ENCODE results near the gene KRT79. TPM values are rescaled to one million over a fixed set of nuclear protein-coding genes. Genes with fewer than 3 reads are reported as not detected.
A peak's percentile ranks its signal among the peaks of the same experiment; 100 is the strongest.

The KRT79 gene
- total and polyA plus RNA-seq, 2 donors (not counting 1 experiment from before 2014, with no cell fraction given), result not detected

DNA sequence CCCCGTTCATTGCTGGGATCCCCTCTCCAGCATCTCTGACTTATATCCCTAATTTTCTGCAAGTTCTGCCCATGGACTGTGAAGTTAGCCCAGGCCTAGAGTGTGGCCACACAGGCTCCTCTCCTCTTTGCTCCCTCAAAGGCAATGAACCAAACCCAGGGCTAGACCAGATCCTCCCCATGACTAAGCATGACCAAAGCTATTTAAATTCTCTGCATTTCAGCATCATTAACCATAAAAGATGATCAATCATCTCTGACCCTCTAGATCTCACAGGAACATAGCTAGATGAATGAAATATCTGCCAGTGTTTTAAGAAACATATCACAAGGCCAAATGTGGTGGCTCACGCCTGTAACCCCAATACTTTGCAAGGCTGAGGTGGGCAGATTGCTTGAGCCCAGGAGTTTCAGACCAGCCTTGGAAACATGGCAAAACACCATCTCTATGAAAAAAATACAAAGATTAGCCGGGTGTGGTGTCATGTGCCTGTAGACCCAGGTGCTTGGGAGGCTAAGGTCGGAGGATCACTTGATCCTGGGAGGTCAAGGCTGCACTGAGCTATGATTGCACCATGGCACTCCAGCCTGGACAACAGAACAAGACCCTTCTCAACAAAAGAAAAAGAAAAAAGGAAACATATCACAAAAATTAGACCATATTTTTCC lies 36.0 kb downstream of the KRT79 start:
- no peak overlapping the region for H3K4me3 ChIP-seq (replicated peaks in 1 of 4; ENCODE audit: control extremely low read depth in 1 of 4, insufficient read depth in 1 of 4, low read depth in 3 of 4, low read length in 4 of 4)
- no peaks in the 10 kb centered on the region for H3K79me2 ChIP-seq (ENCODE audit: control insufficient read depth, insufficient read depth, low read length)
- TF ChIP-seq, protein P1, sequence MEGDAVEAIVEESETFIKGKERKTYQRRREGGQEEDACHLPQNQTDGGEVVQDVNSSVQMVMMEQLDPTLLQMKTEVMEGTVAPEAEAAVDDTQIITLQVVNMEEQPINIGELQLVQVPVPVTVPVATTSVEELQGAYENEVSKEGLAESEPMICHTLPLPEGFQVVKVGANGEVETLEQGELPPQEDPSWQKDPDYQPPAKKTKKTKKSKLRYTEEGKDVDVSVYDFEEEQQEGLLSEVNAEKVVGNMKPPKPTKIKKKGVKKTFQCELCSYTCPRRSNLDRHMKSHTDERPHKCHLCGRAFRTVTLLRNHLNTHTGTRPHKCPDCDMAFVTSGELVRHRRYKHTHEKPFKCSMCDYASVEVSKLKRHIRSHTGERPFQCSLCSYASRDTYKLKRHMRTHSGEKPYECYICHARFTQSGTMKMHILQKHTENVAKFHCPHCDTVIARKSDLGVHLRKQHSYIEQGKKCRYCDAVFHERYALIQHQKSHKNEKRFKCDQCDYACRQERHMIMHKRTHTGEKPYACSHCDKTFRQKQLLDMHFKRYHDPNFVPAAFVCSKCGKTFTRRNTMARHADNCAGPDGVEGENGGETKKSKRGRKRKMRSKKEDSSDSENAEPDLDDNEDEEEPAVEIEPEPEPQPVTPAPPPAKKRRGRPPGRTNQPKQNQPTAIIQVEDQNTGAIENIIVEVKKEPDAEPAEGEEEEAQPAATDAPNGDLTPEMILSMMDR (conservative IDR thresholded peaks at IDR 0.05 in 1 of 2, IDR thresholded peaks at IDR 0.05 in 1 of 2; ENCODE audit: low read depth in 1 of 2, low read length in 2 of 2), result no peak
- no peak for TF ChIP-seq EZH2 (IDR thresholded peaks at IDR 0.05; ENCODE audit: low read length, missing control alignments)
- H3K4me1 ChIP-seq (ENCODE audit: control insufficient read depth, extremely low read depth, insufficient read depth, low read length), result no peaks in the 10 kb centered on the region
- no peak overlapping the region for H3K4me2 ChIP-seq (ENCODE audit: extremely low read depth, insufficient read depth, low read length)
- no peak overlapping the region for H3K27ac ChIP-seq (ENCODE audit: insufficient read depth, low read length)
- H3K9me3 ChIP-seq (ENCODE audit: control insufficient read depth, insufficient read depth, low read depth, low read length), result no peaks in the 10 kb centered on the region
- DNase-seq (ENCODE audit: low read depth in 2 of 2), result peak in 1 of 2 donors; percentile 79
- no peaks in the 10 kb centered on the region for H3K27me3 ChIP-seq (ENCODE audit: control insufficient read depth, insufficient read depth, low read length)
- H3K36me3 ChIP-seq (ENCODE audit: control insufficient read depth, insufficient read depth, low read length), result no peaks in the 10 kb centered on the region
- H2AFZ ChIP-seq (ENCODE audit: low read length), result no peak overlapping the region
- H3K9ac ChIP-seq (ENCODE audit: insufficient read depth, low read length), result no peak overlapping the region
- H4K20me1 ChIP-seq (ENCODE audit: control insufficient read depth, extremely low read depth, insufficient read depth, low read length), result no peaks in the 10 kb centered on the region

DNA sequence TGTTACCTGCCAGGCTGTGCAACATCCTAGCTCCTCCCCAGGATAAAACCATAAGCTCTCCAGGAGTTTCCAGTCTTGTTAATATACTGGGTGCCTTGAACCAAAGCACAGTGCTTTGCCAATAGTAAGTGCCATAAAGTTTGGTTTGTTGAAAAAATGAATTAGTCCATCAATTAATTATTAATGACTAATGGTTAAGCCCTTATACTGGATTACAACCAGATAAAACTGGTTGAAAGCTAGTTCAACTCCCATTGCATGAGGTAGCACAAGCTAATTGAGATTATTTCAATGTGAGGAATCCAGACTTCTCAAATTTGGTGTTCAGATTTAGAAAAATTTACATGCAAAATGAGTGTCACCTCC lies 36.6 kb downstream of the KRT79 start:
- Histone ChIP-seq H3K36me3 (ENCODE audit: control insufficient read depth, insufficient read depth, low read length) (no peaks in the 10 kb centered on the region), H3K4me1 (ENCODE audit: control insufficient read depth, extremely low read depth, insufficient read depth, low read length) (no peaks in the 10 kb centered on the region), H3K9me3 (ENCODE audit: control insufficient read depth, insufficient read depth, low read depth, low read length) (no peaks in the 10 kb centered on the region), H4K20me1 (ENCODE audit: control insufficient read depth, extremely low read depth, insufficient read depth, low read length) (no peaks in the 10 kb centered on the region), H3K27me3 (ENCODE audit: control insufficient read depth, insufficient read depth, low read length) (no peaks in the 10 kb centered on the region), H3K4me3 (replicated peaks in 1 of 4; ENCODE audit: control extremely low read depth in 1 of 4, insufficient read depth in 1 of 4, low read depth in 3 of 4, low read length in 4 of 4) (no peak overlapping the region), H3K27ac (ENCODE audit: insufficient read depth, low read length) (no peak overlapping the region), H3K79me2 (ENCODE audit: control insufficient read depth, insufficient read depth, low read length) (no peaks in the 10 kb centered on the region), H2AFZ (ENCODE audit: low read length) (no peak overlapping the region), H3K4me2 (ENCODE audit: extremely low read depth, insufficient read depth, low read length) (no peak overlapping the region), H3K9ac (ENCODE audit: insufficient read depth, low read length) (no peak overlapping the region)
- no peak for TF ChIP-seq EZH2 (IDR thresholded peaks at IDR 0.05; ENCODE audit: low read length, missing control alignments)
- TF ChIP-seq, protein P1 (conservative IDR thresholded peaks at IDR 0.05 in 1 of 2, IDR thresholded peaks at IDR 0.05 in 1 of 2; ENCODE audit: low read depth in 1 of 2, low read length in 2 of 2), result no peak
- no peak for DNase-seq (ENCODE audit: low read depth in 2 of 2)

DNA sequence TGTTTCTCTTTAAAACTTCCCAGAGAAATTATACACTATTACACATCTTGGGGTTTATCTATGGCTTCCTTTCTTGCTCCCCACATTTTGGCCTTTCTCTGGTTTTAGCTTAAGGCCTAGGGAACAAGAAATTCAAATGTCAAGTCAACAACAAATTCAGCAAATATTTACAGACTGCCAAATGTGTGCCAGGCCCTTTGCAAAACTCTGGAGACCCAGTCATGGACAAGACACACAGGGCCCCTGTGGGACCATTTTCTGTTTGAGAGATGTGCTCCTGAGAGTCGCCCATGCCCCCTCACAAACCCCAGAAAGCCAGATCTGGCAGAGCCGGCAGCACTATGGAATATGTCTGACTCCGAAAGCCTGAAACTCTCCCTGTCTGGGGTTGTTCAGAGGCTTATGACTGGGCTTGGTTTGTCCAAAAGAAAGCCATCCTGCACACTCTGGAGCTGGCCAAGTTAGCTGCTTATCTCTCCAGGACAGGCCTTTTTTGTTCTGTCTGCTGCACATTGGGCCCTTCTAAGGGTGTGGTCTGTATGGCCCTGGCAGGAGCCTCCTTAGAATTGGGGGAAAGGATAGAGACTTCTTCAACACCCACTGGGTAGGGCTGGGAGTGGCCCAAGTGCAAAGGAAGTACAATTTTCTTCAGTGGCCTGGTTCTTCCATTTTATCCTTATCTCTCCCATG lies 37.1 kb downstream of the KRT79 start:
- DNase-seq (ENCODE audit: low read depth in 2 of 2), result no peak

More for the DNA sequence above, 37.1 kb downstream of the KRT79 start:
- TF ChIP-seq, protein P1 (conservative IDR thresholded peaks at IDR 0.05 in 1 of 2, IDR thresholded peaks at IDR 0.05 in 1 of 2; ENCODE audit: low read depth in 1 of 2, low read length in 2 of 2), result no peak
- TF ChIP-seq EZH2 (IDR thresholded peaks at IDR 0.05; ENCODE audit: low read length, missing control alignments), result no peak
- Histone ChIP-seq H3K9me3 (ENCODE audit: control insufficient read depth, insufficient read depth, low read depth, low read length) (no peaks in the 10 kb centered on the region), H3K79me2 (ENCODE audit: control insufficient read depth, insufficient read depth, low read length) (no peaks in the 10 kb centered on the region), H3K27ac (ENCODE audit: insufficient read depth, low read length) (no peak overlapping the region), H3K36me3 (ENCODE audit: control insufficient read depth, insufficient read depth, low read length) (no peaks in the 10 kb centered on the region), H2AFZ (ENCODE audit: low read length) (no peak overlapping the region), H3K4me1 (ENCODE audit: control insufficient read depth, extremely low read depth, insufficient read depth, low read length) (no peaks in the 10 kb centered on the region), H3K4me3 (replicated peaks in 1 of 4; ENCODE audit: control extremely low read depth in 1 of 4, insufficient read depth in 1 of 4, low read depth in 3 of 4, low read length in 4 of 4) (no peak overlapping the region), H3K27me3 (ENCODE audit: control insufficient read depth, insufficient read depth, low read length) (no peaks in the 10 kb centered on the region), H3K9ac (ENCODE audit: insufficient read depth, low read length) (no peak overlapping the region), H4K20me1 (ENCODE audit: control insufficient read depth, extremely low read depth, insufficient read depth, low read length) (no peaks in the 10 kb centered on the region), H3K4me2 (ENCODE audit: extremely low read depth, insufficient read depth, low read length) (no peak overlapping the region)

All from fibroblast of lung (primary cell).